NCI-H2029 (cell line): ENCODE results near the gene CUEDC2.

Source experiments
- DNase-seq: peaks from one replicate; lab custom pipeline; 2025; lab: John Stamatoyannopoulos, UW

CUEDC2 gene

GRCh38 chr10:102409604-102410428 is 22.6 kb downstream of the CUEDC2 start:
- DNase-seq: no peak

- no peak for DNase-seq
Measured at GRCh38 chr10:102408728-102409603, 23.4 kb downstream of the CUEDC2 start.

GRCh38 chr10:102408131-102408727 is 24.1 kb downstream of the CUEDC2 start:
- no peak for DNase-seq

- DNase-seq: no peak
Measured at GRCh38 chr10:102407425-102408130, 24.8 kb downstream of the CUEDC2 start.

GRCh38 chr10:102406815-102407214 is 25.6 kb downstream of the CUEDC2 start:
- no peak for DNase-seq

GRCh38 chr10:102405632-102406031 is 26.7 kb downstream of the CUEDC2 start:
- no peak for DNase-seq

- no peak for DNase-seq
Measured at GRCh38 chr10:102405108-102405571, 27.2 kb downstream of the CUEDC2 start.

- DNase-seq: no peak
Measured at GRCh38 chr10:102404361-102405107, 27.8 kb downstream of the CUEDC2 start.

- no peak for DNase-seq
Measured at GRCh38 chr10:102403115-102403514, 29.3 kb downstream of the CUEDC2 start.

- DNase-seq: no peak
Measured at GRCh38 chr10:102402512-102402896, 29.9 kb downstream of the CUEDC2 start.

GRCh38 chr10:102401735-102402511 is 30.5 kb downstream of the CUEDC2 start:
- DNase-seq: no peak

- DNase-seq: no peak
Measured at GRCh38 chr10:102401342-102401654, 31.1 kb downstream of the CUEDC2 start.

GRCh38 chr10:102400598-102401341 is 31.6 kb downstream of the CUEDC2 start:
- no peak for DNase-seq

GRCh38 chr10:102400076-102400475 is 32.3 kb downstream of the CUEDC2 start:
- no peak for DNase-seq

- DNase-seq: peak; percentile 43
Measured at GRCh38 chr10:102399217-102400021, 33.0 kb downstream of the CUEDC2 start.

- no peak for DNase-seq
Measured at GRCh38 chr10:102398172-102399020, 34.0 kb downstream of the CUEDC2 start.

- DNase-seq: no peak
Measured at GRCh38 chr10:102397222-102398171, 34.9 kb downstream of the CUEDC2 start.
